Type B pancreatic cell (in vitro differentiated cells): ENCODE results near the gene SNED1. TPM values are rescaled to one million over a fixed set of nuclear protein-coding genes. Genes with fewer than 3 reads are reported as not detected.

Experiments
- DNase-seq: peaks from one replicate; pipeline ENCODE4 v3.0.0; 2021; ENCODE audit warnings: mixed read lengths; ENCODE audit not compliant: unreplicated experiment; ENCODE audit errors: extremely low spot score
- H3K27ac Mint-ChIP-seq: 2 replicates; pipeline ENCODE4 v1.8.0; 2021; ENCODE audit warnings: mild to moderate bottlenecking, mixed read lengths
- H3K27me3 Mint-ChIP-seq: 2 replicates; pipeline ENCODE4 v1.8.0; 2021; ENCODE audit warnings: mixed read lengths
- H3K36me3 Mint-ChIP-seq: 2 replicates; pipeline ENCODE4 v1.8.0; 2021; ENCODE audit warnings: mixed read lengths
- H3K4me1 Mint-ChIP-seq: one replicate; pipeline ENCODE4 v1.8.0; 2021; ENCODE audit warnings: mixed read lengths; ENCODE audit not compliant: unreplicated experiment
- H3K4me3 Mint-ChIP-seq: 2 replicates; pipeline ENCODE4 v1.8.0; 2021; ENCODE audit warnings: mild to moderate bottlenecking, mixed read lengths
- H3K9me3 Mint-ChIP-seq: 2 replicates; pipeline ENCODE4 v1.8.0; 2021; ENCODE audit warnings: mixed read lengths
- total RNA-seq: library from RNA; stranded (reverse); gene quantifications from 2 replicates; pipeline ENCODE4 v1.2.1, GENCODE V29; 2021; ENCODE audit warnings: low replicate concordance
- TF ChIP-seq, protein P1 (sequence below): fragments of 200-600 bp; sonication (generic); conservative IDR thresholded peaks from 2 replicates; pipeline ENCODE4 v1.5.0; 2021; ENCODE audit warnings: antibody characterized with exemption, mild to moderate bottlenecking

SNED1 gene
- total RNA-seq, 1 donor from 2014 or later: 140 TPM

DNA sequence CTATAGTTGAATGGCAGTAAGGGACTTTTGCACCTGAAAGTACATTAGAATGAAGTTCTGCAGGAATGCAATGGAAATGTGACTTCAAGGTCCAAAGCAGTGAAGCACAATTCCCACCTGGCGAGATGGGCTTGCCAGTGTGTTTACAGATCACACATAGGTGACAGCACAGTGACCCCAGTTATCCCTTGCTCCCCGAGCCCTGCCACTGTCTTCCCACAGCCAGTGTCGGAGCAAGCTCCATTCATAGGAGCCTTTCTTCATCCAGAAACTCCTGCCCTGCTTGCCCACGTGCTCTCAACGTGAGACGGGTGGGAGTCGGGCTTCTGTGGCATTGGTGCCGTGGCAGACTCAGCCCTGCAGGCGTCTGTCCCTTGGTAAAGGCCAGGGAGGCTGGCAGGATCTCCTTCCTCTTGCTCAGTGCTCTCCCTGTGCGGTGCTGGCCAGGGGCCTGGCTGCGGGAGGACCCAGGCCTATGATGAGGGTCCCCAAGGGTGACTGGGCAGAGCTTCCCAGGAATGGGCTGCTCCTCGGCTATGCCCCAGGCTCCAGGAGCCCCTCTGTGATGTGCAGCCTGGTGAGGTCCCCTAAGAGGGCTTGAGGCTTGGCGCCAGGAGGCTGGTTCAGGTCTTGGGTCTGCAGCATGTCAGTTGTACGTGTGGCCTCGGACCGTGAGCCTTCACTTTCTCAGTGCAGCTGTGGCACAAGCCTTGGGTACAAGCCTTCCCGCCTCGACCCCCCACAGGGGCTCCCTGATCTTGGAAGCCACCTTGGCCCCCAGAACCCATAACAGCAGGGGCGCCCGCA, 40.2 kb downstream of the SNED1 start:
- Mint-ChIP-seq H3K9me3 (no peaks in the 10 kb centered on the region), H3K4me1 (peaks cover 4% of the 10 kb centered on the region), H3K36me3 (peaks cover 22% of the 10 kb centered on the region), H3K4me3 (no peak overlapping the region), H3K27me3 (peaks cover 20% of the 10 kb centered on the region), H3K27ac (no peak overlapping the region)
- TF ChIP-seq, protein P1, sequence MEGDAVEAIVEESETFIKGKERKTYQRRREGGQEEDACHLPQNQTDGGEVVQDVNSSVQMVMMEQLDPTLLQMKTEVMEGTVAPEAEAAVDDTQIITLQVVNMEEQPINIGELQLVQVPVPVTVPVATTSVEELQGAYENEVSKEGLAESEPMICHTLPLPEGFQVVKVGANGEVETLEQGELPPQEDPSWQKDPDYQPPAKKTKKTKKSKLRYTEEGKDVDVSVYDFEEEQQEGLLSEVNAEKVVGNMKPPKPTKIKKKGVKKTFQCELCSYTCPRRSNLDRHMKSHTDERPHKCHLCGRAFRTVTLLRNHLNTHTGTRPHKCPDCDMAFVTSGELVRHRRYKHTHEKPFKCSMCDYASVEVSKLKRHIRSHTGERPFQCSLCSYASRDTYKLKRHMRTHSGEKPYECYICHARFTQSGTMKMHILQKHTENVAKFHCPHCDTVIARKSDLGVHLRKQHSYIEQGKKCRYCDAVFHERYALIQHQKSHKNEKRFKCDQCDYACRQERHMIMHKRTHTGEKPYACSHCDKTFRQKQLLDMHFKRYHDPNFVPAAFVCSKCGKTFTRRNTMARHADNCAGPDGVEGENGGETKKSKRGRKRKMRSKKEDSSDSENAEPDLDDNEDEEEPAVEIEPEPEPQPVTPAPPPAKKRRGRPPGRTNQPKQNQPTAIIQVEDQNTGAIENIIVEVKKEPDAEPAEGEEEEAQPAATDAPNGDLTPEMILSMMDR: no peak
- peak; percentile 61 for DNase-seq

DNA sequence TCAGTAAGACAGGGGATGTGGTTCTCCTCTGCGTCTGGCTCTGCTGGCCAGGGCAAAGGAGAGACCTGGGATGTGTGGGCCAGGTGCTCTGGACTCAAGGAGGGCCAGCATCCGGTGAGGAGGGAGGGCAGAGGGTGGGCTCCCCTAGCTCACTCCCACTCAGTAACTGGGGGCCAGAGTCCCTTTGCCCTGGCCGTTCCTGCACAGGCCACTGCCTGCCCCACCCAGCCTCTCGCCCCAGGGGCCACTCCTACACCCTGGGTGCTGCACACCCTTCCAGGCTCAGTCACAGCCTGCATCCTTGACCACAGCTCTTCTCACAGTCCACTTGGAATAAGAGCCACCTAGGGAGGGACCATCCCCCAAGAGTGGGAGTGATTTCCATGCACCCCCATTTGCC, 41.0 kb downstream of the SNED1 start:
- H3K9me3 Mint-ChIP-seq: no peaks in the 10 kb centered on the region
- DNase-seq: peak; percentile 52
- no peak overlapping the region for H3K4me3 Mint-ChIP-seq
- peaks cover 29% of the 10 kb centered on the region for H3K36me3 Mint-ChIP-seq
- H3K27me3 Mint-ChIP-seq: peaks cover 17% of the 10 kb centered on the region
- H3K27ac Mint-ChIP-seq: no peak overlapping the region
- peaks cover 4% of the 10 kb centered on the region for H3K4me1 Mint-ChIP-seq
- TF ChIP-seq, protein P1: no peak

DNA sequence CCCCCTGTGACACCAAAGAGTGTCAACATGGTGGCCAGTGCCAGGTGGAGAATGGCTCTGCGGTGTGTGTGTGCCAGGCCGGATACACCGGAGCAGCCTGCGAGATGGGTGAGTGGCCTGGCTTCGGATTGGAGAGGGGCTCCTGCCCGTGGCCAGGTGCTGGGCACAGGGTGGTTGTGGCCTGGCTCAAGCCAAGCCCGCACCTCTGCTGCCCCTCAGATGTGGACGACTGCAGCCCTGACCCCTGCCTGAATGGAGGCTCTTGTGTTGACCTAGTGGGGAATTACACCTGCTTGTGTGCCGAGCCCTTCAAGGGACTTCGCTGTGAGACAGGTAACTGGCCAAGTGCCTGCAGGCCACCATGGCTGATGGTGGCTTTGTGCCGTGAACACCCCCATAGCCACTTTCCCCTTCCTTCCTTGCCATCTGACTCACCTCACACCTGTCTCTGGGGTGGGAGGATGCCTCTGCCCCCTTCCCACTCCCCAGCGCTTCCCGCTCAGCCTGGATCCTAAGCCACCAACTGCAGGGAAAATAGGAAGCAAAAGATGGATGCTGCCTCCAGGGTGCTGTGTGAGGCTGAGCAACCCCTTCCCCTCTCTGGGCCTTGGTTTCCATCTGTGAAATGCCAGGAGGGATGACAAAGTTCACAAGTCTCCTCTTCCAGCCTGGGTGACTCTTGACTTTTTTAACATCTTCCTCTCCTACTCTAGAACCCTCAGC, 41.8 kb downstream of the SNED1 start:
- peaks cover 14% of the 10 kb centered on the region for H3K27me3 Mint-ChIP-seq
- no peaks in the 10 kb centered on the region for H3K9me3 Mint-ChIP-seq
- TF ChIP-seq, protein P1: no peak
- peaks cover 4% of the 10 kb centered on the region for H3K4me1 Mint-ChIP-seq
- peaks cover 33% of the 10 kb centered on the region for H3K36me3 Mint-ChIP-seq
- H3K27ac Mint-ChIP-seq: peak overlapping the region; percentile 21
- H3K4me3 Mint-ChIP-seq: no peak overlapping the region
- peak; percentile 66 for DNase-seq

DNA sequence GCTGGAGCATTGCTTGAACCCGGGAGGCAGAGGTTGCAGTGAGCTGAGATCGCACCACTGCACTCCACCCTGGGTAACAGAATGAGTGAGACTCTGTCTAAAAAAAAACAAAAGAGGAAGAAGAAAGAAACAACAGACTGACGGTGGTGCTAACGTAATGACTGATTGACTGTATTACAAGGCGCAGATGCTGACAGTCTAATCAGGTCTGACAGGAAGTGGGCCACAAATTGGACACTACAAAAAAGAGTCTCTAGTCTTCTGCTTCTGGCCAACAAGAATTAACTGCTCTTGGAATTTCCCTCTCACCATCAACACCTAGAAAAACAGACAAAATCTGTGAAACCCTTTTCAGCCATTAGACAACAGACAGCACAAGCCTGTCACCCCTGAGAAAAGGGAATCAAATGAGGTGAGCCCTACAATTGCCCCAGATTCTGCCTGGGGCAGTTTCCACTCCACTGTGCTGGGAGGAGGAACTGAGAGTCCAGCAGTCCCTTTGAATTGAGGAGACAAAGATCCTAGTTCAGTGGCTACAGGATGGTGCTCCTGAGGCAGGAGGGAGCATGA, 43.3 kb downstream of the SNED1 start:
- Mint-ChIP-seq H3K27me3 (peaks cover 17% of the 10 kb centered on the region), H3K9me3 (no peaks in the 10 kb centered on the region), H3K4me1 (peaks cover 4% of the 10 kb centered on the region), H3K27ac (peak overlapping the region; percentile 31), H3K4me3 (no peak overlapping the region), H3K36me3 (peaks cover 34% of the 10 kb centered on the region)
- peak; percentile 24 for DNase-seq
- TF ChIP-seq, protein P1: no peak

DNA sequence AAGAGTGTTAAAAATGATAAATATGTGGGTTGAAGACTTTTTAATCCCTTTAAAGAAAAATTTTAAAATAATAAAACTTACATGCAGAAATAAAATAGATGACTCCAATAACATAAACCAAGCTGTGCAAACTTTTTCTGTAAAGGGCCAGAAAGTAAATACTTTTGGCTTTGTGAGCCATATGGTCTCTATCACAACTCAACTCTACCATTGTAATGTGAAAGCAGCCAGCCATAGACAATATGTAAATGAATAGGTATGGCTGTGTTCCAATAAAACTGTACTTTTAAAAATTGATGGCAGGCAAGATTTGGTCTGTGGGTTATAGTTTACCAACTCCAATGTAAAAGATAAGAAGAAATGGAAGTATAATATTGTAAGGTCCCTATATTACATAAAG, 45.2 kb downstream of the SNED1 start:
- DNase-seq: no peak
- peaks cover 11% of the 10 kb centered on the region for H3K27me3 Mint-ChIP-seq
- no peak overlapping the region for H3K4me3 Mint-ChIP-seq
- peaks cover 30% of the 10 kb centered on the region for H3K36me3 Mint-ChIP-seq
- TF ChIP-seq, protein P1: no peak
- no peaks in the 10 kb centered on the region for H3K4me1 Mint-ChIP-seq
- no peaks in the 10 kb centered on the region for H3K9me3 Mint-ChIP-seq
- H3K27ac Mint-ChIP-seq: no peak overlapping the region
